K562 (cell line): ENCODE measurements around the gene DNAJB11.

Experiments
- MAX ChIP-seq: sonication (generic); formaldehyde crosslinking; IDR thresholded peaks from 2 replicates; pipeline ENCODE4 v1.9.0; 2022; ENCODE audit warnings: mild to moderate bottlenecking, missing genetic modification reagents
- NRF1 ChIP-seq, 2 experiments: fragments of 450-650 bp; IDR thresholded peaks in 1 of 2; conservative IDR thresholded peaks in 1 of 2; 2 replicates each; pipeline ENCODE4 v1.6.1; 2014; ENCODE audit warnings: mild to moderate bottlenecking in 2 of 2
- RAD51 ChIP-seq: fragments of 450-650 bp; IDR thresholded peaks from 2 replicates; pipeline ENCODE4 v1.7.1; 2016; ENCODE audit warnings: low read depth, mild to moderate bottlenecking, borderline replicate concordance
- RCOR1 ChIP-seq, 2 experiments: IDR thresholded peaks; 2 replicates each; pipeline ENCODE4 v1.6.1; 2012; ENCODE audit warnings: low read depth in 2 of 2, low read length in 2 of 2, borderline replicate concordance in 1 of 2, improper control_type of control experiment in 1 of 2
- ZBTB33 ChIP-seq: sonication (generic); formaldehyde crosslinking; IDR thresholded peaks from 2 replicates; pipeline ENCODE4 v1.8.1; 2023; ENCODE audit warnings: mild to moderate bottlenecking, missing genetic modification reagents
- ZNF24 ChIP-seq: fragments of 450-650 bp; IDR thresholded peaks from 2 replicates; pipeline ENCODE4 v1.6.1; 2016

- TF ChIP-seq NRF1 (conservative IDR thresholded peaks at IDR 0.05 in 1 of 2, IDR thresholded peaks at IDR 0.05 in 1 of 2) (no peak), ZBTB33 (CRISPR knock-in tag) (no peak), RAD51 (no peak), ZNF24 (no peak), RCOR1 (IDR thresholded peaks at IDR 0.05; ENCODE audit: borderline replicate concordance in 1 of 2, low read depth in 2 of 2, low read length in 2 of 2) (no peak), MAX (CRISPR knock-in tag) (no peak)
These were observed 572 bp downstream of the DNAJB11 start for GRCh38 chr3:186570941-186571643.
